Measurements from ENCODE around the gene HS3ST5.
A peak's percentile ranks its signal among the peaks of the same experiment; 100 is the strongest.
"Not testable (repeated sequence)": the region's sequence is repeated elsewhere in the genome, so short reads cannot be mapped to it uniquely, and the experiment has no call there.

The HS3ST5 gene

DNA sequence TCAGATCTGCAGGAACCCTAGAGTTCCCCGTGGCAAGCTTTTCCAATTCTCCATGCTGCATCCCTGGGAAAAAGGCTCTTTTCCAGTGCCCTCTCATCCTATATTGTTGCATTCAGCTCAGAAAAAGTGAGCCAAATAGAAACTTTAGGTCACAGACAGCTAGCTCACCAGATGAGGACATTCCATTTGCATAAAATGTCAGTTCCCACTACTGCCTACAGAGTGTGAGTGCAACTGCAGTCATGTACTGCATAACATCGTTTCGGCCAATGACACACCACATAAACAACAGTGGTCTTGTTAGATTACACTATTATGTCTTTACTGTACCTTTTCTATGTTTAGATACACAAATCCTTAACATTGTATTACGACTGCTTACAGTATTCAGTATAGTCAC is 8.6 kb downstream of the HS3ST5 start:
- no peak for DNase-seq

GRCh38 chr6:114327074-114327473 is 15.7 kb downstream of the HS3ST5 start:
- no peak for DNase-seq

GRCh38 chr6:114323784-114324183 is 19.0 kb downstream of the HS3ST5 start:
- DNase-seq = no peak

DNA sequence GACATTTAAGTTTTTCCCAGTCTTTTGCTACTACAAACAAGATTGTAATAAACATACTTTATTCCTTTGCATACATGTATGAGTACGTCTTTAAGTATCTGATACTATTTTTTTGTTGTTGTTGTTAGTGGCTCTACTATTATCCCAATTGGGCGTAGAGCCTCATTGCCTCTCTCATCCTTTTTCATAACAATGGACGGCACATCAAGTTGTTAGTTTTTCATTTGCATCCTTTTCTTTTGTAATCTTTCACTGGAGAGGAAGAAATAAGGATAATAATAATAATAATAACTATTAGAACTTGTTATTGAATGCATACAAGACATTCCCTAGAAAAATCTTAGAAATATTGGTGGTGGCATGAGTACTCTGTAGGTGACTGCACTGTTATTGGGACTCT is 23.1 kb downstream of the HS3ST5 start:
- no peak for DNase-seq

DNA sequence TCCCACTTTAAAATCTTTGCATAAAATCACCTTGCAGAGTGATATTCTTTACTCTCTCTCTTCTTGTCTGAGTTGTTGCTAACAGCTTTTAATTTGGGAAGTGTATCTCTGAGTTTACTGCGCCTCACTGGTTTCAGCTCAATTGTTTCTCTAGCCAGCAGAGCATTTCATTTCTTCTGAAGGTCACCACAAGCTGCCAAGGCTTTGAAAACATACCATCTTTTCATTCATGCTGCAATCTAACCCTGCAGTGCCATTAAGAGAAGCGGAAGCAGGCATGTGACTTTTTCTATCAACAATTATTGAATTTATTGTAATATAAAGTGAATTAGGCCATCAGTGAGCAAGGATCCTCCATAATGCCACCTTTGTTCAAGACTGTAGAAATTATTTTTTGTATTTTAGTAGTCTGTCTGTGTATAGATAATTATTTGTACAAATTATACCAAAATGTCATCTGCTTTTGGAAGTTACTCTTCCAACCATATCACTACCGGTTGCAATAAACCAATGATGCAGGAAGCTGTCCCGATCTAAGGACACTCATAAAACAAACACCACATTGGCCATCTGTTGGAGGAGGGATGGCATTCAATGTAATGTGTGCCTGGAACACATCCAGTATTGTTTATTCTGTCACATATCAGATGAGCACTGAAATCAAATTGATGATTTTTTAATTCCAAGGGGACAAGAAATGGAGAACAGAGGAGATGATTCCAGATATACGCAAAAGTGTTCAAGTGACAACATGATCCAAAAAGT is 26.8 kb downstream of the HS3ST5 start:
- DNase-seq = no peak

DNA sequence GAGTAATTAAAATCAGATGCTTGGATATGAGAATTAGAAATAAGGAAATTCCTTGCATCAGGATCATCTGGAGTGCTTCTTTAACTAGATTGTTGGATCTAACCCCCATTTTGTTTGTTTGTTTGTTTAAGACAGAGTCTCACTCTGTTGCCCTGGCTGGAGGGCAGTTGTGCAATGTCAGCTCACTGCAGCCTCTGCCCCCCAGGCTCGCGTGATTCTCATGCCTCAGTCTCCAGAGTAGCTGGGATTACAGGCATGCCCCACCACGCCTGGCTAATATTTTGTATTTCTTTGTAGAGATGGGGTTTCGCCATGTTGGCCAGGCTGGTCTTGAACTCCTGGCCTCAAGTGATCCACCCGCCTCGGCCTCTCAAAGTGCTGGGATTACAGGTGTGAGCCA is 29.0 kb downstream of the HS3ST5 start:
- not testable (repeated sequence) for DNase-seq

DNA sequence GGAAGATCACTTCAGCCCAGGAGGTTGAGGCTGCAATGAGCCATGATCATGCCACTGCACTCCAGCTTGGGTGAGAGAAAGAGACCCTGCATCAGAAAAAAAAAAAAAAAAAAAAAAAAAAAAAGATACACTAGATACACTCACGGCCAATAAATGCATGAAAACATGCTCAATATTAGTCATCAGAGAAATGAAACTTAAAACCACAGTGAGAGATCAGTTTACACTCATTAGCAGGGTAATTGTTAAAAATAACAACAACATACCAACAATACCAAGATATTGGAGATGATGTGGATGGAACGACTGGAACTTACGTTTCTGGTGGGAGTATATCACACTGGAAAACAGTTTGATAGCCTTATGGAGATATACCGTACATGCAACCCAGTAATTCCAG is 29.9 kb downstream of the HS3ST5 start:
- DNase-seq = no peak

DNA sequence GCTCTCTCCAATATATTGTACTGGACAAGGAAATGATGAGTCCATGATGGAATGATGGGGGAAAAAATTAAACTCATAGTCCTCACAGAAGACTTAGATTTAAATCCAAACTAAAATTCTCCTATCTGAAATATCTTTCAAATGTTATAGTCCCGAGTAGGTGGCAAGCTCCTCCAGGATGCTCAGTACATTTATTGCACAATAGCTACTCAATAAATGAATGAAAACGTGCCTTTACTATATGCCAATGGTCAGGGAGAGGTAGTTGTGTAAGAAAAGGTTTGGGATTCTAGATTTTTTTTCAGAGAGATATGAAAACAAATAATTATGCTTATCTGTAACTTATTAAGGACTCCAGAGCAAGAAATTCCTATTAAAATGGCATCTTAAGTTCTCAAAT is 32.8 kb downstream of the HS3ST5 start:
- no peak for DNase-seq

- peak; percentile 12 for DNase-seq
These were observed 38.4 kb downstream of the HS3ST5 start for GRCh38 chr6:114304304-114304887.

GRCh38 chr6:114301596-114302219 is 41.1 kb downstream of the HS3ST5 start:
- no peak for DNase-seq

GRCh38 chr6:114297135-114297534 is 45.7 kb downstream of the HS3ST5 start:
- no peak for DNase-seq

DNA sequence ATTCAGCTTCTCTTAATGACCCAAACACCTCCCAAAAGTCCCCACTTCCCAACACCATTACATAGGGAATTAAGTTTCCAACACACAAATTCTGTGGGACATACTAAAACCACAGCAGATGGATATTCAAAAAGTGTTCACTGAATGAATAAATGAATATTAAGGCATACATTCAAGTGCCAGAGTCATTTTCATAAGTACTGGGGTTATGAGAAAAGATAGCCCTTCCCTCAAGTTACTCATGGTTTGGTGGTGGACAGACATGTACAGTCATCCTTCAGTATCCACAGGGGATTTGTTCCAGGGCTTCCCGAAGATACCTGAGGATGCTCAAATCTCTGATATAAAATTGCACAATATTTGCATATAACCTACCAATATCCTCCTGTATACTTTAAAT is 50.4 kb downstream of the HS3ST5 start:
- DNase-seq = no peak

- DNase-seq = no peak
These were observed 51.4 kb downstream of the HS3ST5 start for GRCh38 chr6:114291428-114291827.

GRCh38 chr6:114290864-114291263 is 52.0 kb downstream of the HS3ST5 start:
- DNase-seq = no peak

DNA sequence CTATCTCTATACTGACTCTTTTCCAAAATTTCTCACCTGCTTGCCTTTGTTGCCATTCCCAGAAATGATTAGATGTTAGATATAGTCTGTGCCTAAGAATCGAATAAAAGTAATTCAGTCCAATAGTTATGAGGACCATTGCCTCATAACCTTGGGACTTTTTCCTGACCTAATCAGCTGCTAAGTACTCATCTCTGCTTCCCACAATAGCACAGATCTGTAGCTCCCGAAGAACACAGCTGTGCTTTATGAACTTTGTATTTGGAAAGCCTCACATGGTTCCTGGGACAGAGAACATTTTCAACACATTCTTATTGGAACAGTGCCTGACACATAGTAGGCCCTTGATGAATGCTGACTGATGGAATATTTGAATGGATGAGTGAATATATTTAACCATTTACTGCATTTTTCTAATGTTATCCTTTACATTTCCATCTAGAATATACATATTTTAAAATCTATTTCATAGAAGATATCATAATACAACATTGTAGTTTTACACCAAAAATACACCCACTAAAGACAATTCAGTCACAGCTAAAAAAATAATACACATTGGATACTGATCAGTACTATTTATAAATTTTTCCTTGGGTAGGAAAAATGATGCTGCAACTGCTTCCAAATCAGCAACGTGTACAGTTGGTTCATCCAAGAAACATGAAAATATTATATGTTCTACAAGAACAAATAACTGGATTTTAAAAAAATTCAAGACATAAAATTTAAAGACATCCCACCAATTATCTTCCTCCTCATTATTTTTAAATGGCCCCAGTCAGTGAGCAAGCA is 53.9 kb downstream of the HS3ST5 start:
- no peak for DNase-seq

- DNase-seq = no peak
These were observed 55.4 kb downstream of the HS3ST5 start for GRCh38 chr6:114287461-114287860.

- no peak for DNase-seq
These were observed 56.6 kb downstream of the HS3ST5 start for GRCh38 chr6:114286211-114286610.

- DNase-seq = no peak
These were observed 58.5 kb downstream of the HS3ST5 start for GRCh38 chr6:114284281-114284680.

- DNase-seq = no peak
These were observed 60.5 kb downstream of the HS3ST5 start for GRCh38 chr6:114282292-114282691.

DNA sequence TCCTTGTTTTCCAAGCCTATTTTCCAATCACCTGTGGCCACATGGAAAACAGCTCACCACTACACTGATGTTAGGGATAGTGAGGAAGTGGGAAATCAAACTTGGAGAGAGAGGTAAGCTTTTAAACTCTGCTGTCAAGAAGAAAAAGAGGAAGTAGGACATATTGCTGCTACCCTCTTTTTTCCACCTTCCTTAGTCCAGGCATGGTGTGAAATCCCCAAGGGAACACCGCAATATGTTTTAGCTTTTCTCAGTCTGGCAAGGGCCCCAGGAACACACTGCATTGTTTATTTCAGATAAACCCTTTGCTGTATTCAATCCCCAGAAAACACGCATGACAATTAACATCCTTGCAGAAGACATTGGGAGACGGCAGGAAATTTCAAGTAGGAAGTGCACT is 61.3 kb downstream of the HS3ST5 start:
- DNase-seq = no peak

GRCh38 chr6:114280239-114280982 is 62.4 kb downstream of the HS3ST5 start:
- DNase-seq = no peak

- DNase-seq = no peak
These were observed 65.6 kb downstream of the HS3ST5 start for GRCh38 chr6:114277220-114277619.

- no peak for DNase-seq
These were observed 66.0 kb downstream of the HS3ST5 start for GRCh38 chr6:114276783-114277182.
